BJ (cell line): ENCODE data around the gene GABBR2. TPM values are rescaled to one million over a fixed set of nuclear protein-coding genes. Genes with fewer than 3 reads are reported as not detected.

Experiments used
- CTCF ChIA-PET: fragments of 350-600 bp; formaldehyde crosslinking; extraction: SDS; loops from one replicate; lab custom pipeline; 2021; ENCODE audit warnings: antibody characterized with exemption, inconsistent platforms; lab: Yijun Ruan, JAX
- POLR2A ChIA-PET: fragments of 300-600 bp; sonication (Branson Sonifier 250); formaldehyde crosslinking; extraction: SDS; loops from one replicate; lab custom pipeline; 2021; ENCODE audit warnings: antibody characterized with exemption; lab: Charles Lee
- DNase-seq: peaks from one replicate; pipeline ENCODE4 v3.0.0-alpha.2; 2011; ENCODE audit warnings: low read depth
- H3K27me3 ChIP-seq: 2 replicates; pipeline ENCODE4 v1.6.0; 2011; ENCODE audit warnings: low read length; ENCODE audit not compliant: control insufficient read depth, insufficient read depth
- H3K36me3 ChIP-seq: 2 replicates; pipeline ENCODE4 v1.5.1; 2011; ENCODE audit warnings: low read length; ENCODE audit not compliant: control insufficient read depth, insufficient read depth
- H3K4me3 ChIP-seq: 2 replicates; pipeline ENCODE4 v1.5.1; 2011; ENCODE audit warnings: low read depth, mild to moderate bottlenecking, control low read depth, low read length
- polyA plus RNA-seq: library from polyadenylated mRNA; depleted of rRNA; stranded (reverse); fragments of >200 nt; gene quantifications from 2 replicates; pipeline ENCODE4 v1.2.3, GENCODE V29; 2011
- TF ChIP-seq, protein P1 (sequence below): IDR thresholded peaks from 2 replicates; pipeline ENCODE4 v1.5.1; 2011; ENCODE audit warnings: low read depth, mild to moderate bottlenecking, control low read depth, inconsistent platforms, low read length, moderate library complexity; ENCODE audit not compliant: insufficient read depth

The GABBR2 gene
- polyA plus RNA-seq, 1 experiment: 1.6 TPM

DNA sequence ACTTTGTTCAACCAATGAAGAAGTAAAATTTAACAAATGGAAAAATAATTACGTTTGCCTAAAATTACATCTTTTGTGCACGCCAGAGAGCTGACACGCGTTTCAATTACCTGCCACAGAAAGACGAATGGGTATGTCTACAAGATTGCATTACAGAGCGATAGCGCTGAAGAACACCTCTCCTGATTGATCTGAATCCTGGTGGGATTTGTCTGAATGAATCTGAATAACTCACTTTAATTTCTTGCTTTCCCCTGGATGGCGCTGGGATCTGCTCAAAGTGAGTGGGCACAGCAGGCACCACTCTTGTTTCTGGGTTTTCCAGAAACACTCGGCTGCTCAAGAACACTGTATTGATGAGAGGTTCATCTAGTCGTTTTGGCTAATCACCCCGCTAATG, 304.5 kb downstream of the GABBR2 start:
- Histone ChIP-seq H3K36me3 (no peaks in the 10 kb centered on the region), H3K27me3 (no peaks in the 10 kb centered on the region; the same call in 1 of the 2 replicates), H3K4me3 (no peak overlapping the region)
- DNase-seq: no peak
- POLR2A ChIA-PET: no interaction called here
- CTCF ChIA-PET: no interaction called here
- TF ChIP-seq, protein P1, sequence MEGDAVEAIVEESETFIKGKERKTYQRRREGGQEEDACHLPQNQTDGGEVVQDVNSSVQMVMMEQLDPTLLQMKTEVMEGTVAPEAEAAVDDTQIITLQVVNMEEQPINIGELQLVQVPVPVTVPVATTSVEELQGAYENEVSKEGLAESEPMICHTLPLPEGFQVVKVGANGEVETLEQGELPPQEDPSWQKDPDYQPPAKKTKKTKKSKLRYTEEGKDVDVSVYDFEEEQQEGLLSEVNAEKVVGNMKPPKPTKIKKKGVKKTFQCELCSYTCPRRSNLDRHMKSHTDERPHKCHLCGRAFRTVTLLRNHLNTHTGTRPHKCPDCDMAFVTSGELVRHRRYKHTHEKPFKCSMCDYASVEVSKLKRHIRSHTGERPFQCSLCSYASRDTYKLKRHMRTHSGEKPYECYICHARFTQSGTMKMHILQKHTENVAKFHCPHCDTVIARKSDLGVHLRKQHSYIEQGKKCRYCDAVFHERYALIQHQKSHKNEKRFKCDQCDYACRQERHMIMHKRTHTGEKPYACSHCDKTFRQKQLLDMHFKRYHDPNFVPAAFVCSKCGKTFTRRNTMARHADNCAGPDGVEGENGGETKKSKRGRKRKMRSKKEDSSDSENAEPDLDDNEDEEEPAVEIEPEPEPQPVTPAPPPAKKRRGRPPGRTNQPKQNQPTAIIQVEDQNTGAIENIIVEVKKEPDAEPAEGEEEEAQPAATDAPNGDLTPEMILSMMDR: no peak

DNA sequence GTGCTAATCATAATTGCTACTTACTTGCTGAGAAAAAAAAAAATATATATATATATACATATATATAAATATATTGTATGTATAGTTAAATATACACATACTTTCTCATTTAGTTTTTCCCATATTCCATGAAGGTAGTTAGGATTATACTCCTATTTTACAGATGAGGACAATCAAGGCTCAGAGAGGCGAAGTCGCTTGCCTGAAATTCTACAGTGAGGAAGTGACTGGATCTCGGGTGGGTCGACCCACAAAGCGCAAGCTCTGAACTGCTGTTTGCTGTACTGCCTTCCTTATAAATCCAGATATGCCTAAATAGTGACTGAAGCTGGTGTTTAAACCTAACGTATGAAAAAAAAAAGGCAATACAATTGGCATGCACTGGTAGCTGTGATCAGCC, 305.0 kb downstream of the GABBR2 start:
- POLR2A ChIA-PET: no interaction called here
- Histone ChIP-seq H3K4me3 (no peak overlapping the region), H3K36me3 (no peaks in the 10 kb centered on the region), H3K27me3 (peaks cover 2% of the 10 kb centered on the region; the same call in 1 of the 2 replicates)
- CTCF ChIA-PET: no interaction called here
- TF ChIP-seq, protein P1: no peak
- DNase-seq: no peak

DNA sequence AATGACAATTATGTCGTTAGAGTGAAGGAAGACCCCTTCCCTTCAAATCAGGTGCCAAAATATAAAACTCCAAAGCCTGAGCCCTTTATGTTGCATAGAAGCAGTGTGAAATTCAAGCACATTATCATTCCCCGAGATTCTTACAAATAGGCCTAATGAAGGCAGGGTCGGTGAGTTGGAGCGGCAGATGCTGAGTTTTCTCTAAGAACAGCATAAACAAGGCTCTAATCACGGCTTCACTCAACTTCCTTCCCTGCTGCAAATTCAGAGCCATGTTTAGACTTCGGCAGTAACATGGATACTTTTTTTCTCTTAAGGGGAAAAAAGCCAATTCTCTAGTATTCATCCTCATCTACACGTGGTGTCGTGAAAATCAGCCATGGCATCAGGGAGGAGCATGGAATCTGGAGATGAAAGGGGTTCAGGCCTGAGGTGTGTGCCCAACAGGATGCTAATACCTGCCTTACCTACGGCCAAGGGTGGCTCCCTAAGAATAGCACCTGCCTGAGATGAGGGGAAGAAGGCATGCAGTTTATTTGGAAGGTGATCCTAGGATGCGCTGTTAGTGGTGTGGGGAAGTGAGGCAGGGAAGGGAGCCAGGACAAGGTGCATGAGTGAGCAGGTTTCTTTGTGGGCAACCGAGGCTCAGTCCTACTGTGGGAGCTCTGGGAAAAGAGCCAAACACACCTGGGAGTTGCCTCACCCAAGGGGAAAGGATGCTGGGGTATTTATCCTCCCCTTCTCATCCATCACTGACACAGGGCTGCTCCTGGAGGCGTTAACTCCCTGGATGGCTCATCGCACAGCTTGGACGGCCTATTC, 306.5 kb downstream of the GABBR2 start:
- TF ChIP-seq, protein P1: no peak
- H3K4me3 ChIP-seq: no peak overlapping the region
- peaks cover 10% of the 10 kb centered on the region for H3K27me3 ChIP-seq
- ChIA-PET CTCF (no interaction called here), POLR2A (no interaction called here)
- no peaks in the 10 kb centered on the region for H3K36me3 ChIP-seq
- no peak for DNase-seq

DNA sequence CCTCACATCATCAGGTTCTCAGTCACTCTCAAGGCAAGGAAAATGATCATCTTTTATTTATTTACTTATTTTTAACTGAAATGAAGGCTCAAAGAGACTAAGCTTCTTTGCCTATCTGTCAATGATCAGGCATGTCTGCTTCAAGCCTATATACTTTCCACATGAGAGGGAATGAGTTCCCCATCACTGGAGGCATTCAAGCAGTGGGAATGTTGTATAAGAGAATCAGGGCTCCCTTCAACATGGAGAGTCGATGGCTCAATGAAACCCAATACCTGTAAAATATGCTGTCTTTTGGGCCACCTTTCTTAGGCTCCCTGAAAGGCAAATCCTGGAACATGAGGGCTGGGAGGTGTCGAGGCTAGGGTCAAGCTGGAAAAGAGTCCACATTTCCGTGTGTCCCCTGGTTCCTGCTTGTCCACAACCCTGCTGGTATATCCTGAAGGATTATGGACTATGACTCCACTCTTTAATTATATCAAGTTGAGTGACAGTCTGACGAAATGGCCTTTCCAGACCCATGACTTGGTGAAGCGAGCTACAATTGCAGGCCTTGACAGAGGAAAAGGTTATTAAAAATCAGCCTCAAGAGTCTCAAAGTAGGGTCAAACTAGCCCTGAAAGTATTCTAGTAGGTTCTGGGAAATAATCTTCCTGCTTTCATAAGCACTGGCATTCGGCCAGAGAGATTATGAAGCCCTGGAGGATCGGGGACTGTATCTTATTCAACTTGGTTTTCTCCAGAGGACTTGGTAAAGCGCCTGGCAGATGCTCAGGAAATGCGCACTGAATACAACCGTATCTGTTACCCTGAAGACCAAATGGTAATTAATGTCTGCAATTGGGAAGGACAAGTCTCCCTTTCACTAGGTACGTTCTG, 307.4 kb downstream of the GABBR2 start:
- no peak for DNase-seq
- Histone ChIP-seq H3K4me3 (no peak overlapping the region), H3K27me3 (peaks cover 12% of the 10 kb centered on the region), H3K36me3 (no peaks in the 10 kb centered on the region)
- TF ChIP-seq, protein P1: no peak
- CTCF ChIA-PET: no interaction called here
- POLR2A ChIA-PET: no interaction called here
